Panc1 (cell line): ENCODE measurements around the gene CIROP. TPM values are rescaled to one million over a fixed set of nuclear protein-coding genes. Genes with fewer than 3 reads are reported as not detected.

Experiments used
- ATAC-seq: fragments of 200-7000 bp; cut with Tn5 transposase; 2 replicates; pipeline ENCODE4 v1.9.1; 2020; ENCODE audit warnings: mild to moderate bottlenecking, moderate library complexity
- BruUV-seq: library from RNA; stranded (reverse); fragments of 400-500 nt; replicated peaks from 2 replicates; lab custom pipeline; 2021; lab: Mats Ljungman, UMichigan
- CTCF ChIA-PET: fragments of 300-600 bp; sonication (Branson Sonifier 250); formaldehyde crosslinking; loops from one replicate; lab custom pipeline; 2022; ENCODE audit warnings: antibody characterized with exemption; lab: Charles Lee
- POLR2A ChIA-PET: fragments of 300-600 bp; sonication (Branson Sonifier 250); formaldehyde crosslinking; loops from one replicate; lab custom pipeline; 2022; ENCODE audit warnings: antibody characterized with exemption; lab: Charles Lee
- DNase-seq: peaks from one replicate; pipeline ENCODE4 v3.0.0-alpha.2; 2010; ENCODE audit warnings: low read depth, low spot score
- H3K27ac ChIP-seq: 2 replicates; pipeline ENCODE4 v1.5.1; 2011; ENCODE audit warnings: mild to moderate bottlenecking, low read length, inconsistent platforms
- H3K27me3 ChIP-seq: fragments of 200-500 bp; sonication (Bioruptor generic); 2 replicates; pipeline ENCODE4 v1.6.0; 2014; ENCODE audit warnings: low read length, inconsistent platforms; ENCODE audit not compliant: control insufficient read depth, insufficient read depth
- H3K36me3 ChIP-seq: fragments of 200-500 bp; sonication (Bioruptor generic); 2 replicates; pipeline ENCODE4 v1.5.1; 2014; ENCODE audit warnings: inconsistent platforms, mild to moderate bottlenecking, low read length, moderate library complexity; ENCODE audit not compliant: control insufficient read depth, insufficient read depth
- H3K4me1 ChIP-seq: 2 replicates; pipeline ENCODE4 v1.5.1; 2011; ENCODE audit warnings: inconsistent platforms, mild to moderate bottlenecking, low read length, moderate library complexity; ENCODE audit not compliant: control insufficient read depth, insufficient read depth
- H3K4me3 ChIP-seq, 2 experiments: 2 replicates each; pipeline ENCODE4 v1.5.1; 2011 to 2012; ENCODE audit warnings: low read depth in 2 of 2, low read length in 2 of 2, mild to moderate bottlenecking in 2 of 2, inconsistent platforms in 1 of 2, moderate library complexity in 1 of 2
- H3K9me3 ChIP-seq: fragments of 200-500 bp; sonication (Bioruptor generic); 2 replicates; pipeline ENCODE4 v1.5.1; 2014; ENCODE audit warnings: low read depth, mild to moderate bottlenecking, inconsistent platforms, low read length, moderate library complexity; ENCODE audit not compliant: control insufficient read depth, insufficient read depth
- CTCF ChIP-seq: fragments of 450-650 bp; IDR thresholded peaks from 2 replicates; pipeline ENCODE4 v1.5.1; 2017; ENCODE audit warnings: mild to moderate bottlenecking
- POLR2AphosphoS5 ChIP-seq: IDR thresholded peaks from 2 replicates; pipeline ENCODE4 v1.6.1; 2012; ENCODE audit warnings: mild to moderate bottlenecking, low read depth, low read length, moderate library complexity
- REST ChIP-seq, 2 experiments: IDR thresholded peaks; 2 replicates each; pipeline ENCODE4 v1.6.1; 2011 to 2012; ENCODE audit warnings: low read depth in 2 of 2, control low read depth in 1 of 2, low read length in 1 of 2, mild to moderate bottlenecking in 1 of 2, moderate library complexity in 1 of 2; ENCODE audit not compliant: insufficient read depth in 1 of 2
- SIN3A ChIP-seq: IDR thresholded peaks from 2 replicates; pipeline ENCODE4 v1.6.1; 2012; ENCODE audit warnings: low read depth, mild to moderate bottlenecking, low read length, moderate library complexity, borderline replicate concordance; ENCODE audit not compliant: insufficient read depth
- TCF7L2 ChIP-seq: IDR thresholded peaks from 2 replicates; pipeline ENCODE4 v1.6.1; 2011; ENCODE audit warnings: mild to moderate bottlenecking, low read depth, low read length, inconsistent platforms
- in situ Hi-C: cut with HindIII; loops from 2 replicates; pipeline ENCODE4 v1.10.0; 2016; ENCODE audit warnings: low sequenced_read_pairs, low pct_unique_long_range_greater_than_20kb
- intact Hi-C: fragments of 100-400 bp; cut with micrococcal nuclease; formaldehyde crosslinking; loops from one replicate; pipeline ENCODE4 v1.10.0; 2022; ENCODE audit not compliant: unreplicated experiment
- total RNA-seq: library from RNA; stranded (reverse); gene quantifications from one replicate; pipeline ENCODE4 v1.2.1, GENCODE V29; 2021; ENCODE audit not compliant: unreplicated experiment

CIROP gene
- total RNA-seq, 1 experiment from 2014 or later, result not detected

DNA sequence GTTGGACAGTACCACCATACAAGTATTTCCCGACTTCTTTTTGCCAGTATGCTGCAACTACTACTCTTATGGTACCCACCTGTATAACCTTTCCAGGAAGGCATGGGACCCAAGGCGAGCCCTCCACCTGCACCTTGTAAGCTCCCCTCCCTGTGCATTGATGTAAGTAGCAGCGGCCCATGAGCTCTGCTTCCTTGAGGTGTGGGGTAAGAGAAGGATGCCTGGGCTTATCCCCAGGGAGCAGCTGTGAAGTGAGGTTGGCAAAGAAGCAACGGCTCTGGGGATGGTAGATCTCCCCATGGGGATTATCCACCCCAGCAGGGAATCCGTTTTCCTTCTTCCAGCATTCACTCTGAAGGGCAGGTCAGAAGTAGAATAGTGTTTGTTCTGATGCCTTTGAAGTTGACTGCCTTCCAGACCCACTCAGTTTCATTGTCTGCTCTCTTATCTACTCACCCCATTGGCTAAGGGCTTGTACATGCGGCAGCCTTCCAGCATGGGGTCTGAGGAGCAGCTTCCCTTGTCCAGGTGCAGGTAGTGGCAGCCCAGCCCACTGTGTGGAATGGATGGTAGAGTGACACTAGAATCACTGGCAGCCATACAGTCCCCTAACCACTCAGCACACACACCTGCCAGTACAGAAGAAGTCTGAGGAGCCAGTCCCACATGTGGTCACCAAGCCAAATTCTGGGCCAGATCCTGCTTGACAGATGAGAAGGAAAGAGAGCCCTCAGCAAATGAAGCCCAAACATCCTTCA is 3.4 kb downstream of the CIROP start:
- Histone ChIP-seq H3K27ac (no peak overlapping the region), H3K36me3 (no peaks in the 10 kb centered on the region), H3K4me1 (peaks cover 10% of the 10 kb centered on the region; the same call in 1 of the 2 replicates), H3K4me3 (no peak overlapping the region), H3K27me3 (no peaks in the 10 kb centered on the region), H3K9me3 (no peaks in the 10 kb centered on the region)
- in situ Hi-C loops (no loop called here), intact Hi-C loops (no loop called here)
- TF ChIP-seq CTCF, result no peak
- TF ChIP-seq POLR2AphosphoS5, result no peak
- no peak for TF ChIP-seq SIN3A
- no peak for TF ChIP-seq TCF7L2
- TF ChIP-seq REST (IDR thresholded peaks at IDR 0.05; ENCODE audit: insufficient read depth in 1 of 2, low read depth in 2 of 2, low read length in 1 of 2), result no peak
- DNase-seq (no peak), ATAC-seq (no peak)
- no TSS peak for BruUV-seq
- CTCF ChIA-PET, result no interaction called here
- POLR2A ChIA-PET, result no interaction called here

DNA sequence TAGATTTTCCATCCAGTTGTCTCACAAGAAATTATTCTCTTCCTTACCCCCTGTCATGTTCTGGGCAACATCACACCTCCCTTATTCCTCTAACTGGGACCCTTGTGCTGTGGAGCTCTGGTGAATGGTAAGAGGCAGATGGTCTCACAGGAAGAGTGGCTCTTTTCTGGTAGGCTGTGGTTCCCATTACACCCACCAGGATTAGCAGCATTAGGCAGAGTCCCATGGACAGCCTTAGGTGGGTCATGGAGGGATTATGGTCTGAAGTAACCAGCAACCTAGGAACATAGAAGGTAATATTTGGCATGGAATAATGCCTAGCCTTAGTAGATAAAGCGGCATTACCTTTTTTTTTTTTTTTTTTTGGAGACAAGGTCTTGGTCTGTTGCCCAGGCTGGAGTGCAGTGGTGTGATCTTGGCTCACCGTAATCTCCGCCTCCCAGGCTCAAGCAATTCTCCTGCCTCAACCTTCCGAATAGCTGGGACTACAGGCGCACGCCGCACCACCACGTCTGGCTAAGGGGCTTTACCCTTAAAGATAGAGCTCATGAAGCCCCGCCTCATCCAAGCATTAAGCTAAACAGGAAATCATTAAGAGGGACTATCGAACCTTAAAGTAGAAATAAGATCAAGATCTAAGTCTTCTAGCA is 5.5 kb downstream of the CIROP start:
- in situ Hi-C loops (no loop called here), intact Hi-C loops (no loop called here)
- Histone ChIP-seq H3K27ac (no peak overlapping the region), H3K27me3 (no peaks in the 10 kb centered on the region), H3K9me3 (no peaks in the 10 kb centered on the region), H3K36me3 (peaks cover 5% of the 10 kb centered on the region; the same call in 1 of the 2 replicates), H3K4me3 (no peak overlapping the region), H3K4me1 (peaks cover 10% of the 10 kb centered on the region)
- DNase-seq (no peak), ATAC-seq (no peak)
- no TSS peak for BruUV-seq
- TF ChIP-seq CTCF (no peak), SIN3A (no peak), POLR2AphosphoS5 (no peak), TCF7L2 (no peak), REST (IDR thresholded peaks at IDR 0.05; ENCODE audit: insufficient read depth in 1 of 2, low read depth in 2 of 2, low read length in 1 of 2) (no peak)
- CTCF ChIA-PET, result interaction anchor here (0.7 kb wide), 1 partner anchor 30 kb away, joined by 8 read pairs; no protein-coding TSS in a partner anchor
- POLR2A ChIA-PET, result interaction anchor here (0.7 kb wide), 1 partner anchor 208 kb away, joined by 7 read pairs; no protein-coding TSS in a partner anchor
